Cardiac fibroblast (primary cell): Measurements from ENCODE around the gene TMEM59L.
A peak's percentile ranks its signal among the peaks of the same experiment; 100 is the strongest.

Source experiments
- DNase-seq, 2 donors: peaks; one replicate each; pipeline versions ENCODE4 v3.0.0 to v3.0.0-alpha.2; 2010; ENCODE audit warnings: low read depth in 2 of 2
- H3K4me3 ChIP-seq, 2 donors: replicated peaks in 1 of 2; 1 replicate in 1 of 2; 2 replicates in 1 of 2; pipeline ENCODE4 v1.5.1; 2011; ENCODE audit warnings: low read depth in 2 of 2, low read length in 2 of 2, mild to moderate bottlenecking in 2 of 2, moderate library complexity in 1 of 2
- TF ChIP-seq, protein P1 (sequence below): IDR thresholded peaks from one replicate; pipeline ENCODE4 v1.5.1; 2011; ENCODE audit warnings: low read depth, mild to moderate bottlenecking, low read length, inconsistent platforms

TMEM59L gene

GRCh38 chr19:18666784-18667183, 54.1 kb downstream of the TMEM59L start:
- TF ChIP-seq, protein P1, sequence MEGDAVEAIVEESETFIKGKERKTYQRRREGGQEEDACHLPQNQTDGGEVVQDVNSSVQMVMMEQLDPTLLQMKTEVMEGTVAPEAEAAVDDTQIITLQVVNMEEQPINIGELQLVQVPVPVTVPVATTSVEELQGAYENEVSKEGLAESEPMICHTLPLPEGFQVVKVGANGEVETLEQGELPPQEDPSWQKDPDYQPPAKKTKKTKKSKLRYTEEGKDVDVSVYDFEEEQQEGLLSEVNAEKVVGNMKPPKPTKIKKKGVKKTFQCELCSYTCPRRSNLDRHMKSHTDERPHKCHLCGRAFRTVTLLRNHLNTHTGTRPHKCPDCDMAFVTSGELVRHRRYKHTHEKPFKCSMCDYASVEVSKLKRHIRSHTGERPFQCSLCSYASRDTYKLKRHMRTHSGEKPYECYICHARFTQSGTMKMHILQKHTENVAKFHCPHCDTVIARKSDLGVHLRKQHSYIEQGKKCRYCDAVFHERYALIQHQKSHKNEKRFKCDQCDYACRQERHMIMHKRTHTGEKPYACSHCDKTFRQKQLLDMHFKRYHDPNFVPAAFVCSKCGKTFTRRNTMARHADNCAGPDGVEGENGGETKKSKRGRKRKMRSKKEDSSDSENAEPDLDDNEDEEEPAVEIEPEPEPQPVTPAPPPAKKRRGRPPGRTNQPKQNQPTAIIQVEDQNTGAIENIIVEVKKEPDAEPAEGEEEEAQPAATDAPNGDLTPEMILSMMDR = no peak
- no peak for DNase-seq
- no peak overlapping the region for H3K4me3 ChIP-seq

DNA sequence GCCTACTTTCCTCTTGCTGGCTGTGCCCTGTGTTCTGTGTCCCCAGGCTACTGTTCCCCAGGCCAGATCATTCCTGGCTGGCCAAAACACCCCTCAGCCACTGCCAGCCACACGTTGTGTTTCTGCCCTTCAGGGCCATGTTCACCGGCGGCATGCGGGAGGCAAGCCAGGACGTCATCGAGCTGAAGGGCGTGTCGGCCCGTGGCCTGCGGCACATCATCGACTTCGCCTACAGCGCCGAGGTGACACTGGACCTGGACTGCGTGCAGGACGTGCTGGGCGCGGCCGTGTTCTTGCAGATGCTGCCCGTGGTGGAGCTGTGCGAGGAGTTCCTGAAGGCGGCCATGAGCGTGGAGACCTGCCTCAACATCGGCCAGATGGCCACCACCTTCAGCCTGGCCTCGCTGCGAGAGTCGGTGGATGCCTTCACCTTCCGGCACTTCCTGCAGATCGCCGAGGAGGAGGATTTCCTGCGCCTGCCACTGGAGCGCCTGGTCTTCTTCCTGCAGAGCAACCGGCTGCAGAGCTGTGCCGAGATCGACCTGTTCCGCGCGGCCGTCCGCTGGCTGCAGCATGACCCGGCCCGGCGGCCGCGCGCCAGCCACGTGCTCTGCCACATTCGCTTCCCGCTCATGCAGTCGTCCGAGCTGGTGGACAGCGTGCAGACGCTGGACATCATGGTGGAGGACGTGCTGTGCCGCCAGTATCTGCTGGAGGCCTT, 55.0 kb downstream of the TMEM59L start:
- no peak for DNase-seq
- H3K4me3 ChIP-seq = no peak overlapping the region
- TF ChIP-seq, protein P1 = no peak

DNA sequence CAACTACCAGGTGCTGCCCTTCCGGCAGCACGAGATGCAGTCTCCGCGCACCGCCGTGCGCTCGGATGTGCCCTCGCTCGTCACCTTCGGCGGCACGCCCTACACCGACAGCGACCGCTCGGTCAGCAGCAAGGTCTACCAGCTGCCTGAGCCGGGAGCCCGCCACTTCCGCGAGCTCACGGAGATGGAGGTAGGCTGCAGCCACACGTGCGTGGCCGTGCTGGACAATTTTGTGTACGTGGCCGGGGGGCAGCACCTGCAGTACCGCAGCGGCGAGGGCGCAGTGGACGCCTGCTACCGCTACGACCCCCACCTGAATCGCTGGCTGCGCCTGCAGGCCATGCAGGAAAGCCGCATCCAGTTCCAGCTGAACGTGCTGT, 55.6 kb downstream of the TMEM59L start:
- TF ChIP-seq, protein P1 = no peak
- no peak overlapping the region for H3K4me3 ChIP-seq
- no peak for DNase-seq

GRCh38 chr19:18668744-18669523, 56.3 kb downstream of the TMEM59L start:
- no peak for DNase-seq
- no peak overlapping the region for H3K4me3 ChIP-seq
- TF ChIP-seq, protein P1 = no peak

GRCh38 chr19:18669524-18669817, 56.8 kb downstream of the TMEM59L start:
- DNase-seq = peak in 1 of 2 donors; percentile 20
- TF ChIP-seq, protein P1 = no peak
- no peak overlapping the region for H3K4me3 ChIP-seq

- no peak for DNase-seq
- TF ChIP-seq, protein P1 = no peak
- H3K4me3 ChIP-seq = no peak overlapping the region
These were observed 57.2 kb downstream of the TMEM59L start for GRCh38 chr19:18669883-18670282.
